Fibroblast of villous mesenchyme (primary cell): ENCODE results near the gene CHN1. TPM values are rescaled to one million over a fixed set of nuclear protein-coding genes. Genes with fewer than 3 reads are reported as not detected.
A peak's percentile ranks its signal among the peaks of the same experiment; 100 is the strongest.

Source experiments
- DNase-seq: peaks from one replicate; pipeline ENCODE4 v3.0.0-alpha.2; 2010; ENCODE audit warnings: low read depth
- H3K4me3 ChIP-seq: 2 replicates; pipeline ENCODE4 v1.5.1; 2011; ENCODE audit warnings: low read depth, mild to moderate bottlenecking, low read length
- CTCF ChIP-seq: IDR thresholded peaks from 2 replicates; pipeline ENCODE4 v1.5.1; 2012; ENCODE audit warnings: low read depth, mild to moderate bottlenecking, low read length; ENCODE audit not compliant: insufficient read depth
- total RNA-seq: library from RNA; depleted of rRNA; stranded (reverse); fragments of >200 nt; gene quantifications from 2 replicates; pipeline ENCODE4 v1.2.3, GENCODE V29; 2012

The CHN1 gene
- total RNA-seq, 1 donor, result 45.3 TPM

GRCh38 chr2:174997110-174997509 lies 8.1 kb downstream of the CHN1 start:
- no peak for TF ChIP-seq CTCF
- H3K4me3 ChIP-seq, result no peak overlapping the region
- peak; percentile 28 for DNase-seq

GRCh38 chr2:174996622-174997021 lies 8.6 kb downstream of the CHN1 start:
- H3K4me3 ChIP-seq, result no peak overlapping the region
- no peak for TF ChIP-seq CTCF
- no peak for DNase-seq

- no peak for TF ChIP-seq CTCF
- no peak for DNase-seq
- no peak overlapping the region for H3K4me3 ChIP-seq
These were observed 10.8 kb downstream of the CHN1 start for GRCh38 chr2:174994381-174994780.

GRCh38 chr2:174992886-174993285 lies 12.3 kb downstream of the CHN1 start:
- DNase-seq, result no peak
- TF ChIP-seq CTCF, result no peak

GRCh38 chr2:174985614-174986013 lies 19.6 kb downstream of the CHN1 start:
- peak; percentile 57 for DNase-seq
- peak; percentile 66 for TF ChIP-seq CTCF
- H3K4me3 ChIP-seq, result no peak overlapping the region

More at GRCh38 chr2:174992886-174993285, 12.3 kb downstream of the CHN1 start:
- no peak overlapping the region for H3K4me3 ChIP-seq

- TF ChIP-seq CTCF, result no peak
- no peak for DNase-seq
- H3K4me3 ChIP-seq, result no peak overlapping the region
These were observed 20.6 kb downstream of the CHN1 start for GRCh38 chr2:174984561-174984960.

- no peak for DNase-seq
- no peak overlapping the region for H3K4me3 ChIP-seq
- no peak for TF ChIP-seq CTCF
These were observed 23.9 kb downstream of the CHN1 start for GRCh38 chr2:174981331-174981730.
